GM06990 (cell line): ENCODE data around the gene LIMK2.

ENCODE experiments used
- DNase-seq: peaks from one replicate; pipeline ENCODE4 v3.0.0-alpha.2; 2011; ENCODE audit not compliant: insufficient read length; ENCODE audit errors: extremely low read depth
- H3K27me3 ChIP-seq: replicated peaks from 2 replicates; pipeline ENCODE4 v1.6.0; 2011; ENCODE audit warnings: low read length; ENCODE audit not compliant: control insufficient read depth, insufficient read depth
- H3K36me3 ChIP-seq: 2 replicates; pipeline ENCODE4 v1.5.1; 2011; ENCODE audit warnings: low read length; ENCODE audit not compliant: control insufficient read depth, insufficient read depth
- H3K4me3 ChIP-seq: replicated peaks from 2 replicates; pipeline ENCODE4 v1.5.1; 2011; ENCODE audit warnings: low read depth, mild to moderate bottlenecking, control low read depth, low read length
- CTCF ChIP-seq: IDR thresholded peaks from 2 replicates; pipeline ENCODE4 v1.5.1; 2011; ENCODE audit warnings: low read length, control low read depth, mild to moderate bottlenecking, inconsistent platforms; ENCODE audit not compliant: insufficient read depth, poor library complexity, severe bottlenecking

LIMK2 gene

GRCh38 chr22:31239771-31240370 lies 27.8 kb downstream of the LIMK2 start:
- no peaks in the 10 kb centered on the region for H3K27me3 ChIP-seq
- no peak for DNase-seq
- no peak overlapping the region for H3K4me3 ChIP-seq
- H3K36me3 ChIP-seq = peaks cover 7% of the 10 kb centered on the region
- TF ChIP-seq CTCF = no peak

GRCh38 chr22:31241200-31241599 lies 29.1 kb downstream of the LIMK2 start:
- Histone ChIP-seq H3K27me3 (no peaks in the 10 kb centered on the region), H3K4me3 (no peak overlapping the region), H3K36me3 (peaks cover 7% of the 10 kb centered on the region)
- no peak for DNase-seq
- no peak for TF ChIP-seq CTCF

GRCh38 chr22:31241936-31242335 lies 29.8 kb downstream of the LIMK2 start:
- peaks cover 7% of the 10 kb centered on the region for H3K36me3 ChIP-seq
- no peak for TF ChIP-seq CTCF
- no peaks in the 10 kb centered on the region for H3K27me3 ChIP-seq
- no peak overlapping the region for H3K4me3 ChIP-seq
- DNase-seq = no peak

GRCh38 chr22:31243339-31244045 lies 31.4 kb downstream of the LIMK2 start:
- DNase-seq = no peak
- no peak for TF ChIP-seq CTCF
- Histone ChIP-seq H3K27me3 (no peaks in the 10 kb centered on the region), H3K4me3 (no peak overlapping the region), H3K36me3 (peaks cover 7% of the 10 kb centered on the region)

GRCh38 chr22:31244046-31244942 lies 32.2 kb downstream of the LIMK2 start:
- no peak for TF ChIP-seq CTCF
- Histone ChIP-seq H3K27me3 (no peaks in the 10 kb centered on the region), H3K36me3 (peaks cover 10% of the 10 kb centered on the region), H3K4me3 (no peak overlapping the region)
- DNase-seq = no peak
